Osteocyte (in vitro differentiated cells): ENCODE data around the gene HOXC9. TPM values are rescaled to one million over a fixed set of nuclear protein-coding genes. Genes with fewer than 3 reads are reported as not detected.

Source experiments
- DNase-seq: peaks from one replicate; pipeline ENCODE4 v3.0.0; 2021; ENCODE audit warnings: mixed read lengths; ENCODE audit not compliant: unreplicated experiment; ENCODE audit errors: extremely low spot score
- H3K27ac Mint-ChIP-seq: one replicate; pipeline ENCODE4 v1.8.0; 2021; ENCODE audit warnings: mild to moderate bottlenecking, mixed read lengths; ENCODE audit not compliant: unreplicated experiment
- H3K27me3 Mint-ChIP-seq: one replicate; pipeline ENCODE4 v1.8.0; 2021; ENCODE audit warnings: mixed read lengths; ENCODE audit not compliant: unreplicated experiment
- H3K36me3 Mint-ChIP-seq: one replicate; pipeline ENCODE4 v1.8.0; 2021; ENCODE audit warnings: mixed read lengths; ENCODE audit not compliant: unreplicated experiment
- H3K4me1 Mint-ChIP-seq: one replicate; pipeline ENCODE4 v1.8.0; 2021; ENCODE audit warnings: mixed read lengths; ENCODE audit not compliant: unreplicated experiment
- H3K4me3 Mint-ChIP-seq: one replicate; pipeline ENCODE4 v1.8.0; 2021; ENCODE audit warnings: mild to moderate bottlenecking, moderate library complexity, mixed read lengths; ENCODE audit not compliant: unreplicated experiment
- H3K9me3 Mint-ChIP-seq: one replicate; pipeline ENCODE4 v1.8.0; 2021; ENCODE audit warnings: mixed read lengths; ENCODE audit not compliant: unreplicated experiment
- CTCF ChIP-seq: fragments of 200-600 bp; sonication (generic); IDR thresholded peaks from 2 replicates; pipeline ENCODE4 v1.5.0; 2021; ENCODE audit warnings: antibody characterized with exemption, mild to moderate bottlenecking, moderate library complexity
- total RNA-seq: library from RNA; stranded (reverse); gene quantifications from 2 replicates; pipeline ENCODE4 v1.2.1, GENCODE V29; 2021

The HOXC9 gene
- total RNA-seq, 1 donor from 2014 or later: not detected

DNA sequence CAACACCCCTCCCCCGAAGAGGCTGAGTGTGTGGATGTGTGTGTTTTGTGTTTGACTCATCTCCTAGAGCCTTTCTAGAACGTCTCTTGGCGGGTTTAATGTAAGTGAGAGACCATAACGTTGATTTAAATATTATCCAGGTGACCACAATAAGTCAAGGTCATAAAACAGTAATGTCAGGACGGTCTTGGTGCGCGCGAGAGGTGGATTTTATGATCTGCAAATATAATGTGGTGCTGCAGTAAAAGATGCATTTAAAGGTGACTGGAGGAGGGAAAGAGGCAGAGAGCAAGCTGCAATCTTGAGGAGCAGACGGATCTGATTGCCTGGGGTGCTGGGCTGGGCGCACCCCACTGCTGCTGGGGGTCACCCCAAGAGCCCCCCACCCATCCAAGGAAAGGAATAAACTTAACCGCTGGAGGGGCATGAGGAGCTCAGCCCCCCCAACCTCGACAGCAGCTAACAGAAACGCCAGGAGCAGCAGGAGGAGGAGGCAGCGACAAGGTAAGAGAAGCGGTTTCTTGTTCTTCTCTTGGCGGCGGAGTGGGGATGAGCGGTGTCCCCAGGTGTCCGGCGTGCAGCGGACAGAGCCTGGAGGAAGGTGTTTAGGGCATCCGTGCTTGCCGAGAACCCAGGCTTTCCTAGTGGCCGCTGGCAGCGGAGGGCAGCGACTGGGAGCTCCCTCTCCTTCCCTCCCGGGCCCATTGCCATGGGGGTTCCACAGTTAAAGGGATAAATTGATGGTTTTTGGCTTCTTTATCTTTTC is 9.5 kb upstream of the HOXC9 start:
- Mint-ChIP-seq H3K4me3 (no peak overlapping the region), H3K36me3 (peaks cover 2% of the 10 kb centered on the region), H3K9me3 (no peaks in the 10 kb centered on the region), H3K27ac (no peak overlapping the region), H3K27me3 (peaks cover 97% of the 10 kb centered on the region), H3K4me1 (peaks cover 27% of the 10 kb centered on the region)
- TF ChIP-seq CTCF: no peak
- DNase-seq: no peak

DNA sequence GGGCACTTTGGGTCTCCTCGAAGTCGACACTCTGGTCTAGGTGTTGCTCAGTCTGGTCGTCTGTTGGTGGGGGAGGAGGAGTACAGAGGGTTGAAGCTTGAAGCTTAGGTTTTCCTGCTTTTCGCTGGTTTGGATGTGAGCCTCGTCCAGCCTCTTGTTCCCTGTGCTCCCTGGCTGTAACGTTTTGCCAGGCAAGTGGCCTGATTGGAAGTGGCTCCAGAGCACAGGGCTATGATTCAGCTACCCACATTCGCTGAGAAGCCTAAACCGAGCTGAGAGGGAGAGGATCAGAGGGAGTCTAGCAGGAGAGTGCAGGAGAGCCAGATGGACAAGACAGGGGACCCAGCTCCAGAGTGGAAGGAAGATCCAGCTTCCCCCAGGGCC is 8.9 kb upstream of the HOXC9 start:
- Mint-ChIP-seq H3K4me3 (no peak overlapping the region), H3K27me3 (peaks cover 99% of the 10 kb centered on the region), H3K9me3 (no peaks in the 10 kb centered on the region), H3K36me3 (peaks cover 2% of the 10 kb centered on the region), H3K4me1 (peaks cover 29% of the 10 kb centered on the region), H3K27ac (no peak overlapping the region)
- DNase-seq: no peak
- TF ChIP-seq CTCF: no peak

DNA sequence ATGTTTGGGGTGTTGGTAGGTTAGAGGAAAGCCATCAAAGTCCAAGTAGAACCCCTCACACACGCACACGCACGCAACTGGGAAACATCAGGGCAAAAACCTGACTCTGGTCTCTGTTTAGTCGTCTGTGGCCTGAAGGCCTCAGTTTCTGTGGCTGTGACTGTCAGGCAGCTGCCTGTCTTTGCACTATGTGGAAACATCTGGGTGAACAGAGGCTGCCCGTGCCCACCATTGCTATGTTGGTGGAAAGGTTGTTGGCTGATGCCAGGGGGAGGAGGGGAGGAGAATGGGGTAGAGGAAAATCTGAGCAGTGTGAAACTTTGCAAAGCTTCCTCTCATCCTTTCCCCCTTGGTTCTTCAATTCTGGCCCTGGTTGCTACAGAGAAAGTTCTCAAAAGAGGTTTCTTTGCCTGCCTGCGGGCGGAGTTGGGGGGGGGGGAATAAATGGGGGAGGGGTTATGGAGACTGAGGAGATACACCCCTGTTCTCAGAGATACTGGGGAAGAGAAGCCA is 7.5 kb upstream of the HOXC9 start:
- H3K4me1 Mint-ChIP-seq: peaks cover 26% of the 10 kb centered on the region
- no peak overlapping the region for H3K4me3 Mint-ChIP-seq
- DNase-seq: no peak
- peaks cover 2% of the 10 kb centered on the region for H3K36me3 Mint-ChIP-seq
- H3K27me3 Mint-ChIP-seq: peaks cover 99% of the 10 kb centered on the region
- H3K9me3 Mint-ChIP-seq: no peaks in the 10 kb centered on the region
- H3K27ac Mint-ChIP-seq: no peak overlapping the region
- no peak for TF ChIP-seq CTCF

DNA sequence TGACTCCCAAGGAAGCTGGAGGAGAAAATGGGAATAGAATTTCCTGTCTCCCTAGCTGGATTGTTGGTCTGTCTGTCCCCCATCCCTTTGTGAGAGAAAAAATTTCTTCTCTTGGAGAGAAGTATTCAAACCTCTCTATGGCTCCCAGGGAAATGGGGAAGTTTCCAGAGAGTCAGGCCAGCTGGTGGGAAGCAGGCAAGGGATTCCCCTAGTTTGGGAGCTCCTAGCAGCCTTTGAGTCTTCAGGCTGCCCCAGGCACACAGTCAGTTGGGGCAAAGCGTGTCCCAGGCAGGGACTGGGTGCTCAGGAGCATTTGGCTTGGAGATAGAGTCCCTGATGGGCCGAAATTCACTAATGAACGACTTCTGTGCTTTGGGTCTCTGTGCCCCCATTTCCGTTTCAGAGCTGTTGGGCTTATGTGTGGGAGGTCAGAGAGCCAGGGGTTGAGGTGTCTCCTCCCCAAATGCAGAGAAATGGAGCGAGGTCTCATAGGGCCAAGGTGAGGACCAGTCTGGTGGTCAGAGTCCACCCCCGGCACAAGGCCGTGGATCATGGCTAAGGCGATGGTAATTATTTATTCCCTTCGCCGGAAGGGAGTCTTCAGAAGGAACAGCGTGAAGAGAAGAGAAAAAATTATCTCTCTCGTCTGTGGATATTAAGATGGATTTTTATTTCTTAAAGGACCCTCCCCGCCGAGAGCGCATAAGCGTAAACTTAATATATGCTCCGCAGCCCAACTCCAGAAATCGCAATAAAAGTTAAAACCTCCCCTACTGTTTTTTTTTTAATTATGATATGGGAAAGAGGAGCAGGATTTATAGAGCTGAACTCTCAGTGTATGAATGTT is 6.6 kb upstream of the HOXC9 start:
- H3K4me3 Mint-ChIP-seq: no peak overlapping the region
- peaks cover 99% of the 10 kb centered on the region for H3K27me3 Mint-ChIP-seq
- H3K36me3 Mint-ChIP-seq: peaks cover 2% of the 10 kb centered on the region
- no peak overlapping the region for H3K27ac Mint-ChIP-seq
- H3K4me1 Mint-ChIP-seq: peaks cover 29% of the 10 kb centered on the region
- TF ChIP-seq CTCF: no peak
- H3K9me3 Mint-ChIP-seq: no peaks in the 10 kb centered on the region
- no peak for DNase-seq

GRCh38 chr12:53994009-53994263 is 6.0 kb upstream of the HOXC9 start:
- H3K36me3 Mint-ChIP-seq: peaks cover 2% of the 10 kb centered on the region
- H3K9me3 Mint-ChIP-seq: no peaks in the 10 kb centered on the region
- TF ChIP-seq CTCF: no peak
- no peak for DNase-seq
- peak overlapping the region; percentile 42 for H3K4me3 Mint-ChIP-seq
- H3K27me3 Mint-ChIP-seq: peaks cover 99% of the 10 kb centered on the region
- peaks cover 29% of the 10 kb centered on the region for H3K4me1 Mint-ChIP-seq
- no peak overlapping the region for H3K27ac Mint-ChIP-seq
